ENCODE measurements around the gene CALN1.
A peak's percentile ranks its signal among the peaks of the same experiment; 100 is the strongest.
"Not testable (repeated sequence)": the region's sequence is repeated elsewhere in the genome, so short reads cannot be mapped to it uniquely, and the experiment has no call there.

CALN1 gene

GRCh38 chr7:71864130-71864529 lies 548.0 kb downstream of the CALN1 start:
- DNase-seq (ENCODE audit: low spot score): no peak

GRCh38 chr7:71860572-71860971 lies 551.6 kb downstream of the CALN1 start:
- DNase-seq (ENCODE audit: low spot score): no peak

- DNase-seq (ENCODE audit: low spot score): no peak
These were observed 554.8 kb downstream of the CALN1 start for GRCh38 chr7:71857338-71857737.

- no peak for DNase-seq (ENCODE audit: low spot score)
These were observed 557.4 kb downstream of the CALN1 start for GRCh38 chr7:71854546-71855397.

GRCh38 chr7:71851776-71852498 lies 560.2 kb downstream of the CALN1 start:
- DNase-seq (ENCODE audit: low spot score): no peak

- no peak for DNase-seq (ENCODE audit: low spot score)
These were observed 566.0 kb downstream of the CALN1 start for GRCh38 chr7:71846160-71846559.

GRCh38 chr7:71843676-71844075 lies 568.5 kb downstream of the CALN1 start:
- DNase-seq (ENCODE audit: low spot score): peak; percentile 48

GRCh38 chr7:71842786-71843185 lies 569.4 kb downstream of the CALN1 start:
- DNase-seq (ENCODE audit: low spot score): no peak

- no peak for DNase-seq (ENCODE audit: low spot score)
These were observed 569.8 kb downstream of the CALN1 start for GRCh38 chr7:71842381-71842780.

GRCh38 chr7:71835056-71835455 lies 577.1 kb downstream of the CALN1 start:
- DNase-seq (ENCODE audit: low spot score): no peak

GRCh38 chr7:71829515-71829914 lies 582.6 kb downstream of the CALN1 start:
- DNase-seq (ENCODE audit: low spot score): no peak

- no peak for DNase-seq (ENCODE audit: low spot score)
These were observed 583.8 kb downstream of the CALN1 start for GRCh38 chr7:71828361-71828760.

- DNase-seq (ENCODE audit: low spot score): no peak
These were observed 586.0 kb downstream of the CALN1 start for GRCh38 chr7:71826141-71826540.

GRCh38 chr7:71824006-71824760 lies 588.0 kb downstream of the CALN1 start:
- no peak for DNase-seq (ENCODE audit: low spot score)

- DNase-seq (ENCODE audit: low spot score): not testable (repeated sequence)
These were observed 589.7 kb downstream of the CALN1 start for GRCh38 chr7:71822406-71822805.

- DNase-seq (ENCODE audit: low spot score): no peak
These were observed 594.2 kb downstream of the CALN1 start for GRCh38 chr7:71817916-71818315.

- DNase-seq (ENCODE audit: low spot score): no peak
These were observed 604.0 kb downstream of the CALN1 start for GRCh38 chr7:71808115-71808514.

- no peak for DNase-seq (ENCODE audit: low spot score)
These were observed 607.9 kb downstream of the CALN1 start for GRCh38 chr7:71804256-71804655.

GRCh38 chr7:71801976-71802375 lies 610.2 kb downstream of the CALN1 start:
- DNase-seq (ENCODE audit: low spot score): no peak

GRCh38 chr7:71800321-71800720 lies 611.8 kb downstream of the CALN1 start:
- no peak for DNase-seq (ENCODE audit: low spot score)

- no peak for DNase-seq (ENCODE audit: low spot score)
These were observed 616.7 kb downstream of the CALN1 start for GRCh38 chr7:71795410-71795809.

GRCh38 chr7:71793251-71793650 lies 618.9 kb downstream of the CALN1 start:
- DNase-seq (ENCODE audit: low spot score): no peak

- DNase-seq (ENCODE audit: low spot score): no peak
These were observed 624.6 kb downstream of the CALN1 start for GRCh38 chr7:71787513-71787912.

Data from Ammon's horn (tissue), 1 donor.